ENCODE measurements around the gene LDB1. TPM values are rescaled to one million over a fixed set of nuclear protein-coding genes. Genes with fewer than 3 reads are reported as not detected.
A peak's percentile ranks its signal among the peaks of the same experiment; 100 is the strongest.

The LDB1 gene
- total and polyA plus RNA-seq, 8 donors: 40.3 to 178 (median 151) TPM

DNA sequence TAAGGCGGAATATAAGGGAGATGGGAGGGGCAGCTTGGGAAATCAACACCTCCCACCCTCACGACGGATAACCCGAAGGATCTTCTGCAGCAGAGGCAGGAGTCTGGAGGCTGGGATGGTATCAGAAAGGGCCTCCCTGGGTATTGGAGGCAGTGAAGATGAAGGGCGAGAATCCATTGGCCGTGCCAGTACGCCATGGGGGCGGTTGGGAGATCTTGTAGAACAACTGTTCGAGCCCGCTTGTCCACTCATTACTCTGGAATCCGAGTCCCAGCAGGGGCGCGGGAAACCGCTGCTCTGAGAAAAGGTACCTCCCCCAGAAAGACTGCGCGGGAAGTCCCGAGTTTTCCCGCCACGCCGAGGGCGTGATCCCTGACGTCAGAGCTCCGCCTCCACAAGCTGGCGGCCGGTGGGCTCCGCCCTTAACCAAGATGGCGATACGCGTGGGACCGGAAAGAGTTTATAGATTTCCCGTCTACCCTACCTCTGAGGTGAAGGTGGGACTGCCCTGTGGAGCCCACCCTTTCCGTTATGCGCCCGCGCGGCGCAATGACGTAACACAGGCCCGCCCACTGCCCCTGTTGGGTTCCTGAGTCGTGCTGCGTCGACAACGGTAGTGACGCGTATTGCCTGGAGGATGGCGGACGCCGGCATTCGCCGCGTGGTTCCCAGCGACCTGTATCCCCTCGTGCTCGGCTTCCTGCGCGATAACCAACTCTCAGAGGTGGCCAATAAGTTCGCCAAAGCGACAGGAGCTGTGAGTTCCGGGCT is 31.8 kb upstream of the LDB1 start, which contains the start of gene NOLC1:
NOLC1 (plus strand) TSS at position 616 of the 771 bp plus-strand sequence; CDS start at position 638, 22 bp downstream.
- no peaks in the 10 kb centered on the region for H3K27me3 ChIP-seq
- DNase-seq (peak; percentile 97 to 99 (median 98)), ATAC-seq (peak; percentile 98)
- intact Hi-C loops (cut with DNase I): loop anchor here in 1 of 2 donors (10.0 kb wide), 1 partner anchor 203 kb away; no protein-coding TSS in a partner anchor
- peaks cover 0 to 67% of the 10 kb centered on the region in 2 donors for H3K36me3 ChIP-seq
- no peak for TF ChIP-seq CTCF (IDR thresholded peaks at IDR 0.05)
- peak within 1 kb of the TSS; percentile 83 to 93 for H3K4me3 ChIP-seq
- no peaks in the 10 kb centered on the region for H3K9me3 ChIP-seq
- H3K27ac ChIP-seq: peak within 1 kb of the TSS; percentile 84 to 91
- H3K4me1 ChIP-seq: peaks cover 8 to 44% of the 10 kb centered on the region in 2 donors

DNA sequence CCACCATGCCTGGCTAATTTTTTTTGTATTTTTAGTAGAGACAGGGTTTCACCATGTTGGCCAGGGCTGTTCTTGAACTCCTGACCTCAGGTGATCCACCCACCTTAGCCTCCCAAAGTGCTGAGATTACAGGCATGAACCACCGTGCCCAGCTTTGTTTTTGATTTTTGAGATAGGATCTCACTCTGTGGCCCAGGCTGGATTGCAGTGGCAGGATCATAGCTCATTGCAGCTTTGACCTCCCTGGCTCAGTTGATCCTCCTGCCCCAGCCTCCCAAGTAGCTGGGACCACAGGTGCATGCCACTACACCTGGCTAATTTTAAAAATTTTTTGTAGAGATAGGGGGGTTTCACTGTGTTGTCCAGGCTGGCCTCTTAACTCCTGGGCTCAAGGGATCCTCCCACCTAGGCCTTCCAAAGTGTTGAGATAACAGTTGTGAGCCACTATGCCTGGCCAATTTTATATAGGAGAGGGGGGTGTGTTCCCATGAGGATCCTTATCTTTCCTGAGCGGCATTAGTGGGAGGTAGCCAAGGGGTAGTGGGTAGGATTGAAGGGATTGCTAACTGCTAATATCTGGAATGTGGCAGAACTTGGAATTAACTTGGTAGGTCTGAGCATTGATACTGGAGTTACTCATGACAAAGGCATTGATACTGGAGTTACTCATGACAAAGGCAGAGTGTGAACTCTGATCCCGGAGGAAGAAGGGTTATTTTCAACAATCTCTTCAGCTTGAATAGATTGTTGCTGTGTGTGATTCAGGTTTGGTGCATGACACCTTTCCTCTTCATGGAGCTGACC is 31.0 kb upstream of the LDB1 start:
- H3K4me3 ChIP-seq: peak overlapping the region; percentile 83 to 93
- no peaks in the 10 kb centered on the region for H3K27me3 ChIP-seq
- ATAC-seq (no peak), DNase-seq (peak in 1 of 4 donors; percentile 3)
- TF ChIP-seq CTCF (IDR thresholded peaks at IDR 0.05): no peak
- peaks cover 8 to 44% of the 10 kb centered on the region in 2 donors for H3K4me1 ChIP-seq
- peak overlapping the region; percentile 84 to 91 for H3K27ac ChIP-seq
- no peaks in the 10 kb centered on the region for H3K9me3 ChIP-seq
- H3K36me3 ChIP-seq: peaks cover 0 to 67% of the 10 kb centered on the region in 2 donors
- intact Hi-C loops (cut with DNase I): loop anchor here in 1 of 2 donors (10.0 kb wide), 1 partner anchor 204 kb away; no protein-coding TSS in a partner anchor

DNA sequence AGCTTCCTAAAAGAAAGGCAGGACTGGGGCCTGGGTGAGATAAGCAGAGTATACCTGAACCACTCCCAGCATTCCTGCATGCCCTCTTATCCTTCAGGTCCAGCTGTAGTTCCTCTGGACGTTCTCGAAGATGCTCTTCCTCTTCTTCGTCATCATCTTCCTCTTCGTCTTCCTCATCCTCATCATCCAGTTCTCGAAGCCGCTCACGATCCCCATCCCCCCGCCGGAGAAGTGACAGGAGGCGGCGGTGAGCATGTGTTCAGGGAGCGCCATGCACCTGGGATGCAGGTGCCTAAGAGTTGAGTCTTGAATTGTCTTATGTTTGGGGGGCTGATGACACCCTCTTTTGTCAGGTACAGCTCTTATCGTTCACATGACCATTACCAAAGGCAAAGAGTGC is 28.1 kb upstream of the LDB1 start:
- peaks cover 5 to 22% of the 10 kb centered on the region in 2 donors for H3K4me1 ChIP-seq
- TF ChIP-seq CTCF (IDR thresholded peaks at IDR 0.05): no peak
- ATAC-seq (no peak), DNase-seq (no peak)
- no peak overlapping the region for H3K27ac ChIP-seq
- no peaks in the 10 kb centered on the region for H3K27me3 ChIP-seq
- no peak overlapping the region for H3K4me3 ChIP-seq
- H3K9me3 ChIP-seq: no peaks in the 10 kb centered on the region
- intact Hi-C loops (cut with DNase I): no loop called here
- H3K36me3 ChIP-seq: peaks cover 0 to 78% of the 10 kb centered on the region in 2 donors

DNA sequence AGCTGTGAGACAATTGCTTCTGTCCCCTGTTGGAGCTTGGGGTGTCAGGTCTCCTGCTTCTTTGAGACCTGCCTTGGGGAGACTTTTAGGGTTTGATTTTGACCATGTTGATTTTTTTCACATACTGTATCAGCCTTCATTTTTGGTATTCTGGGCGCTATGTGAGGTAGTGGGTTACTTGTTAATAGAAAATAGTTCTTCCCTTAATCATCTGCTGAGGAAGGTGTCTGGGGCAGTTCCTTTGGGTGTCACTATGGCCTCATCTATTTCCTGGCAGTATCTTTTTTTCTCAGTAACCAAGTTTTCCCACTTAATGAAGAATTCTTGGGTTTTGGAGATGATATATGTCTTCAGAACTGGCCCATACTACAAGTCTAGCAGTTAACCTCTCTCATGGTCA is 27.4 kb upstream of the LDB1 start:
- H3K9me3 ChIP-seq: no peaks in the 10 kb centered on the region
- no peak for DNase-seq
- no peak for TF ChIP-seq CTCF (IDR thresholded peaks at IDR 0.05)
- peaks cover 0 to 85% of the 10 kb centered on the region in 2 donors for H3K36me3 ChIP-seq
- peak overlapping the region in 1 of 2 donors; percentile 8 for H3K27ac ChIP-seq
- H3K4me3 ChIP-seq: no peak overlapping the region
- peaks cover 0 to 14% of the 10 kb centered on the region in 2 donors for H3K4me1 ChIP-seq
- no peaks in the 10 kb centered on the region for H3K27me3 ChIP-seq
- intact Hi-C loops (cut with DNase I): no loop called here
- no peak for ATAC-seq

Measured in left lung (tissue), 10 donors.